Body of pancreas (tissue), 4 donors: ENCODE measurements around the gene ASIC2.

Source experiments
- POLR2A ChIP-seq, 3 donors: fragments of 450-650 bp; IDR thresholded peaks; one replicate each; pipeline ENCODE4 v1.6.1; 2016; ENCODE audit warnings: antibody characterized with exemption in 3 of 3, mild to moderate bottlenecking in 2 of 3
- TF ChIP-seq, protein P1 (sequence below), 7 experiments: fragments of 450-650 bp in 4 of 7; fragments of 200-600 bp in 3 of 7; sonication (generic) in 3 of 7; IDR thresholded peaks; one replicate each; pipeline ENCODE4 v1.5.1; 2016 to 2019; ENCODE audit warnings: antibody characterized with exemption in 7 of 7

DNA sequence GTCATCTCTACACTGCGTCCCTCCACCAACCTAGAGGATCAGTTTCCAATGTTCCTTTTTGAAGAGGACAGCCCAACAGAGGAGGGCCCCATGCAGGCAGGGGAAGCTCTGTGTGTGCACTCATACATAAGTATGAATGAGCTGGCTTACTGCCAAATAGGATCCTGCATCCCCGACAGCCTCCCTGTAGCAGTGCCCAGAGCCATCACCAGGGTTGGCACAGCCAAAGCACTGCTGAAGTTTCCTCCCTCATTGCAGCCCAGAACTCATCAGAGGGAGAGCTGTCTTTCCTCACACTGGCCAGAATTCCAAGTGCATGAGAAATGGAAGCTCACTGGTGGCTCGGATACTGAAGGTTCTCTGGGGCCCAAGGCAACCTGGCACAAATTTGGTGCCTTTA is 114.4 kb downstream of the ASIC2 start:
- TF ChIP-seq, protein P1, sequence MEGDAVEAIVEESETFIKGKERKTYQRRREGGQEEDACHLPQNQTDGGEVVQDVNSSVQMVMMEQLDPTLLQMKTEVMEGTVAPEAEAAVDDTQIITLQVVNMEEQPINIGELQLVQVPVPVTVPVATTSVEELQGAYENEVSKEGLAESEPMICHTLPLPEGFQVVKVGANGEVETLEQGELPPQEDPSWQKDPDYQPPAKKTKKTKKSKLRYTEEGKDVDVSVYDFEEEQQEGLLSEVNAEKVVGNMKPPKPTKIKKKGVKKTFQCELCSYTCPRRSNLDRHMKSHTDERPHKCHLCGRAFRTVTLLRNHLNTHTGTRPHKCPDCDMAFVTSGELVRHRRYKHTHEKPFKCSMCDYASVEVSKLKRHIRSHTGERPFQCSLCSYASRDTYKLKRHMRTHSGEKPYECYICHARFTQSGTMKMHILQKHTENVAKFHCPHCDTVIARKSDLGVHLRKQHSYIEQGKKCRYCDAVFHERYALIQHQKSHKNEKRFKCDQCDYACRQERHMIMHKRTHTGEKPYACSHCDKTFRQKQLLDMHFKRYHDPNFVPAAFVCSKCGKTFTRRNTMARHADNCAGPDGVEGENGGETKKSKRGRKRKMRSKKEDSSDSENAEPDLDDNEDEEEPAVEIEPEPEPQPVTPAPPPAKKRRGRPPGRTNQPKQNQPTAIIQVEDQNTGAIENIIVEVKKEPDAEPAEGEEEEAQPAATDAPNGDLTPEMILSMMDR (IDR thresholded peaks at IDR 0.05) = no peak
- TF ChIP-seq POLR2A (IDR thresholded peaks at IDR 0.05) = no peak
